GM18867 (cell line): ENCODE results near the gene THUMPD2.
"Not testable (repeated sequence)": the region's sequence is repeated elsewhere in the genome, so short reads cannot be mapped to it uniquely, and the experiment has no call there.

ENCODE experiments used
- ATAC-seq: cut with Tn5 transposase; IDR thresholded peaks from one replicate; pipeline ENCODE4 v1.9.1; 2021; ENCODE audit warnings: mild to moderate bottlenecking, moderate library complexity; ENCODE audit not compliant: unreplicated experiment

Gene THUMPD2, protein sequence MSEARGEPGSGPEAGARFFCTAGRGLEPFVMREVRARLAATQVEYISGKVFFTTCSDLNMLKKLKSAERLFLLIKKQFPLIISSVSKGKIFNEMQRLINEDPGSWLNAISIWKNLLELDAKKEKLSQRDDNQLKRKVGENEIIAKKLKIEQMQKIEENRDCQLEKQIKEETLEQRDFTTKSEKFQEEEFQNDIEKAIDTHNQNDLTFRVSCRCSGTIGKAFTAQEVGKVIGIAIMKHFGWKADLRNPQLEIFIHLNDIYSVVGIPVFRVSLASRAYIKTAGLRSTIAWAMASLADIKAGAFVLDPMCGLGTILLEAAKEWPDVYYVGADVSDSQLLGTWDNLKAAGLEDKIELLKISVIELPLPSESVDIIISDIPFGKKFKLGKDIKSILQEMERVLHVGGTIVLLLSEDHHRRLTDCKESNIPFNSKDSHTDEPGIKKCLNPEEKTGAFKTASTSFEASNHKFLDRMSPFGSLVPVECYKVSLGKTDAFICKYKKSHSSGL

DNA sequence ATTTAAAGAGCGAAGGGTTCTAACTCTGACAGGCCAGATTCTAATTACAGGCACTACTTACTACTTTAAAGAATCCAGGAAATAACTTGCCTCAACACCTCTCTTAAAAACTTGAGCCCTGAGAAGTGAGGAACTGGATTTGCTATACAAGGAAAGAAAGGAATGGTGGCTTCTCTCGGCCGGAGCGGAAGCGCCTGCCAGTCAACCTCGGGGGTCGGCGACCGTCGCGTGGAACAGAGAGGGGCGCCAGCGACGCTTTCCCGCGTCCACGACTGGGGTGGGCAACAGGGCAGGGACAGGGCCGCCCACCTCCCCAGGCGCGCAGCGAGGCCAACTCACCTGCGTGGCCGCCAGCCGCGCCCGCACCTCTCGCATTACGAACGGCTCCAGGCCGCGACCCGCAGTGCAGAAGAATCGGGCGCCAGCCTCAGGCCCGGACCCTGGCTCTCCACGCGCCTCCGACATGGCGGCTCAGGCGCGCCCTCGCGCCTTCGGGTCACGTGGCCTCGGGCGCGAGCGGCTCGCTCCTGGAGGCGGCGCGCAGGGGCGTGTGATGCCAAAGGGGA, at the start of gene THUMPD2:
TSS of gene THUMPD2 (minus strand) at position 484 of the 566 bp plus-strand sequence. CDS start at position 465, 19 bp downstream.
- ATAC-seq, result peak; percentile 86

- ATAC-seq, result no peak
Observed at GRCh38 chr2:39821871-39822270, 42.8 kb upstream of the THUMPD2 start.

- no peak for ATAC-seq
Observed at GRCh38 chr2:39816845-39817244, 37.8 kb upstream of the THUMPD2 start.

DNA sequence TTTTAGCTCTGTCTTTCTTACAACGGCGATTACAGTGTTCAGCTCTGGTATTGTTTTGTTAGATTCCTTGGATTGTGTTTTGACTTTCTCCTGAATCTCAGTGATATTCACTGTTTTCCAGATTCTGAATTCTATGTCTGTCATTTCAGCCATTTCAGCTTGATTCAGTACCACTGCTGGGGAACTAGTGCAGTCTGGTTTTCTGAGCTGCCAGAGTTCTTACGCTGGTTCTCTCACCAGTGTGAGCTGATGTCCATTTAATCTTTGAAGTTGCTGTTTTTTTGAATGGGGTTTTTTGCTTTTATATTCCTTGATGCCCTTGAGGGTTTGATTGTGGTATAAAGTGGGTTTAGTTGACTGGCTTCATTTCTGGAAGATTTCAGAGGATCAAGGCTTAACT, 37.4 kb upstream of the THUMPD2 start:
- ATAC-seq, result no peak

DNA sequence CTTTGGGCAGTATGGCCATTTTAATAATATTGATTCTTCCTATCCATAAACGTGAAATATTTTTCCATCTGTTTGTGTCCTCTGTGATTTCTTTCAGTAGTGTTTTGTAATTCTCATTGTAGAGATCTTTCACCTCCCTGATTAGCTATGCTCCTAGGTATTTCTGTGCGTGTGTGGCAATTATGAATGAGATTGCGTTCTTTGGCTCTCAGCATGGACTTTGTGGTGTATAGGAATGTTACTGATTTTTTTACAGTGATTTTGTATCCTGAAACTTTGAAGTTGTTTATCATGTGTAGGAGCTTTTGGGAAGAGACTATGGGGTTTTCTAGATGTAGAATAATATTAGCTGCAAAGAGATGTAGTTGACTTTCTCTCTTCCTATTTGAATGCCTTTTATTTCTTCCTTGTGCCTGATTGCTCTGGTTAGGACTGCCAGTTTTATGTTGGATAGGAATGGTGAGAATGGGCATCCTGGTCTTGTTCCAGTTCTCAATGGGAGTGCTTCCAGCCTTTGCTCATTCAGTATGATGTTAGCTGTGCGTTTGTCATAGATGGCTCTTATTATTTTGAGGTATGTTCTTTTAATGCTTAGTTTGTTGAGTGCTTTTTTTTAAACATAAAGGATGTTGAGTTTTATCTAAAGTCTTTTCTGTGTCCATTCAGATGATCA, 27.0 kb upstream of the THUMPD2 start:
- ATAC-seq, result no peak

- ATAC-seq, result no peak
Observed at GRCh38 chr2:39803839-39804238, 24.8 kb upstream of the THUMPD2 start.

GRCh38 chr2:39800752-39801151, 21.7 kb upstream of the THUMPD2 start:
- ATAC-seq, result no peak

- ATAC-seq, result no peak
Observed at GRCh38 chr2:39796134-39796533, 17.1 kb upstream of the THUMPD2 start.

- ATAC-seq, result not testable (repeated sequence)
Observed at GRCh38 chr2:39790216-39790818, 11.3 kb upstream of the THUMPD2 start.

DNA sequence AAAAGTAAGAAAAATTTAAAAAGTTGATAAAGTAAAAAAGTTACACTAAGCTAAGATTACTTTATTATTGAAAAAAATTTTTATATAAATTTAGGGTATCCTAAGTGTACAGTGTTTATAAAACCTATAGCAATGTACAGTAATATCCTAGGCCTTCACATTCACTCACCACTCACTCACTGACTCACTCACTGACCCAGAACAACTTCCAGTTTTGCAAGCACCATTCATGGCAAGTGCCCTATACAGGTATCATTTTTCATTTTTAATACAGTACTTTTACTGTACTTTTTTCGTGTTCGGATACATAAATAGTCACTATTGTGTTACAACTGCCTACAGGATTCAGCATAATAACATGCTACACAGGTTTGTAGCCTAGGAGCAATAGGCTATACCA, 8.9 kb upstream of the THUMPD2 start:
- ATAC-seq, result no peak

- no peak for ATAC-seq
Observed at GRCh38 chr2:39786761-39787522, 7.9 kb upstream of the THUMPD2 start.

GRCh38 chr2:39782591-39782990, 3.5 kb upstream of the THUMPD2 start:
- no peak for ATAC-seq

DNA sequence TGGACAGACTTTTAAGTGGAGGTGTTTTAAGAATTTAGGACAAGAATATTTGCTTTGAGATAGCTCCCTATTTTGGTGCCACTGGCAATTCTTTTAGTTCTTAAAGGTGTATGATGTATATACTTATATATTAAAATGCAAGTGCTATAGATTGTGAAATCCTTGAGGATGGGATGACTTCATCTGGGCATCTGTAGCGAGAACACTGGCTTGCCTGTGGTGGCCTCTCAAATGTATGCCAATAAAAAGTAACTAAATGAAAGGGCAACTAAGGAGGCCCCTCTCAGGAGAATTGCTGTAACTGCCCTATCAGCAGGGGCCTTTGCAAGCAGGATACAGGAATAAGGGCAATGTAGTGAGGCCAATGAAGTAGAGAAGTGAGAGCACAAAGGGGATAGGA, 2.6 kb upstream of the THUMPD2 start:
- no peak for ATAC-seq

GRCh38 chr2:39780825-39781600, 2.0 kb upstream of the THUMPD2 start:
- no peak for ATAC-seq

DNA sequence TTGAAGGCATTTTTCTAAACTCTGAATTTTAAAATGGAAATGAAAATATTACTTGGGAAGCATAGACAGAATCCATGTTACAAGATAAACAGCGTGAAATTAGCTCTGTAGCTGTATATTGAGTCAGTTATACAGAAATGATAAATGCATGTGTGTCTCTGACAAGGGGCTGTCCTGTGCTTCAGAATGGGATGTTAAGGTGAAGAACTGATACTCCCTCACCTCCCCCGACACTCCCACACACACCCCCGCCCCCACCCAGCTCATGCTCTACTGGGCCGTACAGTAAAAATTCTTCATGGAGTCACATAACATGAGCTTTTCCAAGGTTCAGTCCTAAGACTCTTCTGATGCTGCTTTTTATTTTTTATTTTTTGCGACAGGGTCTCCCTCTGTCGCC, 869 bp upstream of the THUMPD2 start:
- no peak for ATAC-seq

DNA sequence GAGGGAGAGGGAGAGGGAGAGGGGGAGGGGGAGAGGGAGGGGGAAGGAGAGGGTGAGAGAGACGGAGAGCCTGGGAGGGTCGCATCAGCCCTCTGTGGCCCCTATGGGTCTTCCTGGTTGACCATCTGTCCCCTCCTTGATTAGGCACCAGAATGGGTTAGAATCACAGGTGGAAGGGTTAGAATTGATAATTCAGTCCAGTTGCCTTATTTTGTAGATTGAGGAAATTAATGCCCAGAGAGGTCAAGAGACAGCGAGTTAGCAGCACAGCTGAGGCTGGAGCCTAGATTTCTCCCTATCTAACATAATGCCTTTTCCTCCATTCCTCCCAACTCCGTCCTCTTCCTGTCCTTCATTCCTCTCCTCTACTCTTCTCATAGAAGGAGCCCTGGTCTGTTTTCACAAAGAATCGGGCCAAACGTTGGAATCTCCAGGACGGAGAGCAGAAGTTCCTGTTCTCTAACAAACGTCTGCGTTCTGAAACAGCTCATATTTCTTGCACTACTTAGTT, 338 bp upstream of the THUMPD2 start:
- ATAC-seq, result peak; percentile 13

DNA sequence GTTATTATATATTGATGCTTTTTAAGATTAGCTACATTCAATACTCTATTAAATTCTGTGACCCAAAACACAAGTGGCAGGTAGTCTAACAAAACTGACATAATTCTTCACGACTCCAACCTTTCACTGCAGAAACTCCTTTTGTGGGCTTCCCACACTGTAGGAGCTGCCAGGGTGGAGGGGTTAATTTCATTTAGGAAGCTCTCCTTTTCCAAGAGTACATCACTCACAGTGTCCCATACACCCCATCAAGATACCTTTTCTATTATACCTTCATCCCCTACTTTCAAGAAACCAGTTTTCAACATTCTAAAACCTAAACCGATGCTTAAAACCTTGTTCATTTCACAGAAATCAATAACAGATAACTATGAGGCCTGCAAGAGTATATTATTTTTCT, 825 bp downstream of the THUMPD2 start:
- no peak for ATAC-seq

GRCh38 chr2:39772812-39773152, 6.3 kb downstream of the THUMPD2 start:
- ATAC-seq, result no peak

DNA sequence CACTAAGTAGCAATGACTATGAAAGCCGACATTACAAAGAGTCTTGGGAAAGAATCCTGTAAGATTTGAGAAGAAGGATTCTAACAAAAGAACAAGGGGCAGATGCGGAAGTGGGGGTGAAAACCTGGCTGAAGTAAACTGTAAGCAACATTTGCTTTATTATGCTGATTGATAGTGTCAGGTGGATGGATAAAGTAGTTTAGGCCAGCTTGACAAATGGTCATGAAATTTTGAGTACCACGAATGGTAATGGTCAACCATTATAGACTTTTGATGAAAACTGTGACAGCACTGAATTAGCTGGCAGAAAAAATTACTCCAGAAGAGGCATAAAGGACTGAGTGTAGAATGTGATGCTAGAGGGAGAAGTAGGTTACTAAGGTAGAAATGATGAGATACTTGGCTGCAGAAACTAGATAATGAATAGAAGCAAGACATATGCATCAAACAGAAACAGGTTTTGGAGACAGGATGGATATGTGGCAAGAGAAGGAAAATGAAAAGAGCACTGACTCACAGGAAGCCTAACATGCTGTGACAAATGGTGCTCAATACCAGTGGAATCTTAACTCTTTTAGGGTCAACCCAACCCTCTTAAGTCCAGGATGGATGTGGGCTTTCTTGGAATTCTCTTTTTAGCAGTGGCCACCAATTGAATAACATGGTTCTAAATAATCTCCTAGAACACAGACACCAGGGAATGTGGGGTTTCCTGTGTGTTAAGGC, 6.8 kb downstream of the THUMPD2 start:
- no peak for ATAC-seq
